ENCODE measurements around the gene PPARGC1A.

Gene PPARGC1A

GRCh38 chr4:23878912-23879732 is 10.7 kb downstream of the PPARGC1A start:
- DNase-seq: no peak

- DNase-seq: no peak
Observed at GRCh38 chr4:23878246-23878891, 11.5 kb downstream of the PPARGC1A start.

- DNase-seq: no peak
Observed at GRCh38 chr4:23877758-23878229, 12.1 kb downstream of the PPARGC1A start.

DNA sequence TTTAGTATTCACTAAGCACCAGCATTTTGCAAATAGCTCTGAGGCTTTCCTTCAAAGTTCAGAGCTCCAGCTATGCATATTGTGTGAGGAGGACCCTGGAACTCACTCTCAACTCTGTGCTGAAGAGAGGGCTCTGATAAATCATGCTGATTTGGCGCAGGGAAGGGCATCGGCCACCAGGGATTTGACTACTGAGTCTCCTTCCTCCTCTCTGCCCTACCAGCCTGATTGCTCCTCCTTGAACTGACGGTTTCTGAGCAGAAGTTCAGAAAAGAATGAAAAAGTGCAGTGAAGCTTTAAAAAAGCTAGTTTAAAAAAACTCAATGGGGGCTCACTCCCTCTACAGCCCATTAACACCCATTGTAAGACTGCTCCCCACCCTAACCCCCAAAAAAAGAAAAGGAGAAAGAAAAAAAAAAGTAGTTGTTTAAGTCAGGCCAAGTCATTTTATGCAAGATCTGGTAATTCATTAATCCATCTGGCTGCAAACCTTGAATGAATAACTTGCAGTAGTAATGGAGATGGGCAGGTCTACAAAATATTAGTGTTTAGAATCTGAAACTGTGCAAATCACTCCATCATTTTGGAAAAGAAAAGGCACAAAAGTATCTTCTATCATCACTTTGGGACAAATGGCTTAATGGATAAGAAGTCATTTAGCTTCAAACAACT is 13.3 kb downstream of the PPARGC1A start:
- DNase-seq: no peak

- no peak for DNase-seq
Observed at GRCh38 chr4:23875317-23875716, 14.5 kb downstream of the PPARGC1A start.

- DNase-seq: no peak
Observed at GRCh38 chr4:23874536-23874901, 15.3 kb downstream of the PPARGC1A start.

DNA sequence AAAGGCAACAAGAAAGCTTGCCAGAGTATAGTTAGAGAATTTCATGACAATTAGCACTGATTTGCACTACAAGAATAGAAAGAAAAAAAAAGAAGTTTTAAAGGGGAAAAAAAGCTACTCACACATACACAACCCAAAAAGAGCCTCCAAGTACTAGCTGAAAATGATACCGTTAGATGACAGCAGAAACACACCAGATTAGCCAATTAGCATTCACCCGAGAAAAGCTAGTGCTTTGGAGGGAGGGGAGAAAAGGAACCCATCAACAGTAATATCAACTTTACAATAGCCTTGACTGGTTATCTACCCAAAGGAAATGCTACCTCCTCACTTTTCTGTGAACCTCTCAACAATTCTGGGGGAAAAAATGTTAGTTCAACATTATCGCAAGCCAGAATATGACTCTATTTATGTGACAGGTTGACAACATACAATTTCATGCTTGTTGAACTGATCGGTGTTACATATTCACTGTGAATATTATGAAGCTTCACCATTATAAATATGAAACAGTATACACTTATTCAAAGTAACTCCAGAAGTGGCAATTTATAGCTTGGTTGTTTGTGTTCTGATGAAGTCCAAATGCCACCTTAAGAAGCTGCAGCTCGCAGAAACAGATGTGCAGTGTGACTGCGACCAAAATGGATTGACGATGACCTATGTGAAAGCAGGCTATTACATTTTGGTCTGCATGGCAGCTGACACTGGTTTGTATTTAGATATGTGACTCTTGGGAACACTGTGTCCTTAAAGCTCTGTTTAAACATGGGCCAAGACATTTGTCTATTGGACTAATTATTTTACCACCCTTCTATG is 15.9 kb downstream of the PPARGC1A start:
- no peak for DNase-seq

DNA sequence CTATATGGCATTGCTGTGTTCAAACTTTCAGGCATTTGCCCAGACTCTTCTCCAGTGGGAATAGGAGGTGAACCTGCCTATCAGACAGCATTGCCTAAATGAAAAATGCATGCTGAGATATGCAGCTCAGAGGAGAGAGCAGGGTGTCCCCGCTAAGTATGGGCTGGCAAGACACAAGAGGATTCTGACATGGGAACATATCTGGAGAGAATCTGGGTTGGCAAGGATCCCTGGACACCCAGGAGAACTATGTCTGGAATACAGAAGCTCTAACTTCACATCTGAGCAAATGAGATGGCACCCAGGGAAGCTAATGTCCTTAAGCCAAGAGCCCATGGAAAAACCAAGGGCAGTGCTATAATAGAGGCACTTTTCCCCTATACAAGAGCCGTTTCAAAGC is 18.4 kb downstream of the PPARGC1A start:
- no peak for DNase-seq

DNA sequence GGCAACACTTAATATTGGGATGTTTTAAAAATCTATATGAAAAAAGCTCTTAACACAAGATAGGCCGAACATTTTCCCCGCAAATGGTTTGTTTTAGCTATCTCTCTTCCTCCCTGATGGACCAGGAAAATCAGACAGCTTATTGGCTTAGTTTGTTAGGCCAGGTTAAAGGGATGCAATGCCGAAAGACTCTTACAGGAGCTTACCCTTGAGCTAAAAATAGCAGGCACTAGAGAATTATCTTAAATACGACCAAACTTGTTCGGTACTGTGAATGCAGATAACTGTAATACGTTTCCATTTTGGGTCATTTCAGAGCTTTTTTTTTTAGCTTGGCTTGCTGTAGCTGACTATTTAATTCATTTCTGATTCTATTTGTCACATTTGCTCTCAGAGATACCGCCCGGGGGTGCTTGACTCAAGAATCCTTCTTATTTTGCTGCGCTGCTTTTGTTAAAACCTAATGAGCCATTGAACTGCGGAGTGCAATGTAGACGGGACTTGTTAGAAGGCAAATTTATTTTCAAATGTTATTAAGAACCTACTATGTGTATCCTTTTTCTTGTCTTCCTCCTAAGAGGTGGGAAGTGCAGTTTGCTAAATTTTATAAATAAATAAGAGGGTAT is 23.3 kb downstream of the PPARGC1A start:
- DNase-seq: no peak

DNA sequence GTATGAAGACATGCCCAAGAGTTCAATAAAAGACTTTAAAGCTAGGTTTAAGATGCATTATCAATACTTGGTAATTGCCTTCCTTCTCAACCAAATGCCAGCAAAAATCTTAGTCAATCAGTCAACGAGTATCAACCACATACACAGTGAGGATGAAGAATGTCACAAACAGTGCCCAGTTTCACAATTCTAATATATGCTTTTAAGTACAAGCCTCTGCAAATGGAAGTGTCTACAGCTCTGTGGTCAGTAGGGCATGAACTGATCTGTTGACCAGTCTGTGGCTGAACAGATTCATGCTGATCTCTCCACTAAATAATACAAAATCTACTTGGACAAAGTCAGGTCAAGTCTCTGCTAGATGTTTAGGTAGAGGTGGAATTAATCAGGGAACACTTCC is 27.9 kb downstream of the PPARGC1A start:
- DNase-seq: no peak

GRCh38 chr4:23860919-23861318 is 28.9 kb downstream of the PPARGC1A start:
- no peak for DNase-seq

DNA sequence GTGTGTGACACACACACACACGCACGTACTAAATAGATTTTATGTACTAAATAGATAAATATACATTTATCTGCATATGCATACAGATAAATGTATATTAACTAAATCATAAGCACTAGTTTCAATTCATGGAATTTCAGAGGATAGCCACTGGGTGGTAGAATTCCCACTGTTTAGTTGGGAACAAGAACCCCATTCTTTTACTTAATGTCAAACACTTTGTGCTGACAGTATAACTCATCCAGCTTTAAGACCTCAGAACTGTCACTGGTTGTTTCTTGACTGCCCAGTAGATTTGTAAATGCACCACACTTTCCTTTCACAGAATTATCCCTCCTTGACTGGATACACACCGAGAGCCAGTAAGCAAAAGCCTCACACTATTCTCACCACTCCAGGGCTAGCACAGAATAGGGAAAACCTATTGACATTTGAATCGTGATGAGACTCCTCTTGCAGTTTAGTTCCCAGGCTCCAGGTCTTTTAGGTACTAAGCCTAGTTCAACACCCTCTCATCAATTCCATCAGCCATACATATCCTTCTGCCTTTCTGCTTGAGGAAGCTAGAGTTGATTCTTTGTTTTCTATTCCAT is 32.4 kb downstream of the PPARGC1A start:
- no peak for DNase-seq

GRCh38 chr4:23856630-23857029 is 33.2 kb downstream of the PPARGC1A start:
- DNase-seq: no peak

DNA sequence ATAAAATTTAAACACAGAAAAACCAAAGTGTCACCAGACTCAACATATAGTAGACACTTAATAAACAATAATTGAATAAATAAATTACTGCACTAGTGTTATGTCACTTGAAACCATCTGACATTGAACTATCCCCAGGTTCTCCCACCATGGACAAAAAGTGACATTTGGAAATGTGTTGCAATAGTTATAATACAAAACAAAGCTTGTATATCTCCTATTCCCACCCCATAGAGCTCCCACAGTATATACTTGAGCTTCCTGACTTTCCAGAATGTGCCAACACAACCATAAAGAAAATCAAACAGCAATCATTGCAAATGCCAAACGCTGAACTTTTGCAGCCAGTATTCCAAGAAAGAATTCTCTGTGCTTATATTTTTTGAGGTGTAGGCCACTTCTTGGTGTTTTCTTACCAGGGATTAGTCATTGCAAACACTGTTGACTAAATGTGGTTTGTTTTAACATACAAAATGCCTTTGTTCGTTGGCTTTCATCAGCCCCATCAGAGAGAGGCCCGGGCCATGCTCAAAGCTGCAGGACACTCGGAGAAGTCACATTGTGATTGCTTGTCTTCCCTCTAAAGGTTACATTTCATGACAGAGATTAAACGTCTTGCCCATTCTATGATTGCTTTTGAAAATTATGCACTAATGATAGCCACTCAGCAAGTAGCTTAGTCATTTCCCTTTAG is 33.8 kb downstream of the PPARGC1A start:
- DNase-seq: no peak

DNA sequence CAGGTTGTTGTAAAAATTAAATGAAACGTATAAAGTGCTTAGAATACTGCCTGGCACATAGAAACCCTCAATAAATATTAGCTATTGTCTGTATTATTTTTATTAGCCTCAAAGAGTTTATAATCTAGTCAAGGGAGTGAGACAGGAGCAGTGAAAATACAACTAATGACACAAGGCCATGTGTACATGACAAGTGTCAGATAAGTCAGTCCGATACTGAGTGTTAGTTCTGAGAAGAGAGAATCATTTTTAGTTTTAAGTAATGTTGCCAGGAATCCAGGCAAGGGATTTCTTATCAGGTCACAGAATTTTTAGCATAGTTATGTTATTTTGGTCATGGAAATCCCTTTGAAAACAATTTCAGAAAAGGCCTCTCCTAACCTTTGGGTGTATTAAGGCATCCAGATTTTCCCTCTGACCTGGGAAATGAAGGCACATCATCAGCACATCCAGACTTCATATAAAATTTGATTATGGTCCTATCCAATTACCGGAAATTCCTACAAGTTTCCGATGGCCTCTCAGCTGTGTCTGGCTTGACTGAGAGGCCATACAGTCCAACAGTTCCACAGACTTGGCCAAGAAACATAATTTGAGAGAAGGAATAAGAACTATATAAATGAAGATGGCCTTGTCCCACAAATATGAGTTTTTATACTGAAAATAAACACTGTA is 35.7 kb downstream of the PPARGC1A start:
- no peak for DNase-seq

DNA sequence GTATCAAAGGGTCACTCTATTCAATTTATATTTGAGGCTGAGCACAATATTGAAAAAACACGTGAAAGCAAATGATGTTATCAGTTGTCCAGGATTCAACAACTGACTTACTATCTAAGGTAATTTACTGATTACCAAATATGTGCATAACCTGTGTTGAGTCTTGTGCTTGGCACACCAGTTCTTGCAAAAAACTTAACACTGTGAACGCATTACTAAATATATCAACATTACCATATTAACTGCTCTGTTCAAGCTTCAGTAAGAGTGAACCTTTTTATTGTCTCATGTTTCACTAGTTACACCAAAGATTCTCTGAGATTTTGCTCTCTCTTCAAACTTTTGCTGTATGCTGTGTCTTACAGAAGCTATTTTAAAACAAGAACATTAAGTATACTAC is 38.4 kb downstream of the PPARGC1A start:
- no peak for DNase-seq

- no peak for DNase-seq
Observed at GRCh38 chr4:23847158-23847557, 42.7 kb downstream of the PPARGC1A start.

DNA sequence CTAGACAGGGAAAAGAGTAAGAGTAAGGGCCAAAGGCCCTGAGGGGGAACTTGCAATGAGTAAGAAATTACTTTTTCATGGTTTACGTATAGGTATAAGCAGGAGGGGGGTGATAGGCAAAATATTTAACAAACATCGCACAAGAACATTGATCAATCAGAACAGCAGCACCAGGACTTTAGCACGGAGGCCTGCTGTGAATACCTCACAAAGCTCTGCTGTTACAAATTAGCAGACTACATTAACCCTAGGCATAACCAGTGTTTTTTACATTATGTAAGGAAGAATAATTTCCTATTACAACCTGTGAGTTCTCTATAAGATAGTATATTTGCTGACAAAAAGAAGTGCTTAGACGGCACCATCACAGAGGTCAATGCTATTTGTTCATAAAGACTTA is 44.9 kb downstream of the PPARGC1A start:
- DNase-seq: no peak

DNA sequence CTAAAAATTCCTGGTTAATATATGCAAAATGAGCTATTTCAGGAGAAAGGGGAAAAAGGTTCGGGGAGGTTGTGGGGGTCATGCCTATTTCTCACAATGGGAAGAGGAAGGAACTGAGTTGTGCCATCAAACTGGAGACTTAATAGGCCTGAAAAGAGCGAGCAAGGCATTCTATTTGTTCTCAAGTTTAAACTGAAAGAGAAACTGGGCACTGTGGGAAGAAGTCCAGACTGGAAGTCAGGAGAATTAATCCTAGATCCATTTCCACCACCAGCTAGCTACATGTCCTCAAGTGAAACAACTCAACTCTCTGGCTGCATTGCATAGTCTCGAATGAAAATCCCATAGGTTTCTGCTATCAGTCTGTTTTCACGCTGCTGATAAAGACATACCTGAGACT is 50.6 kb downstream of the PPARGC1A start:
- no peak for DNase-seq

DNA sequence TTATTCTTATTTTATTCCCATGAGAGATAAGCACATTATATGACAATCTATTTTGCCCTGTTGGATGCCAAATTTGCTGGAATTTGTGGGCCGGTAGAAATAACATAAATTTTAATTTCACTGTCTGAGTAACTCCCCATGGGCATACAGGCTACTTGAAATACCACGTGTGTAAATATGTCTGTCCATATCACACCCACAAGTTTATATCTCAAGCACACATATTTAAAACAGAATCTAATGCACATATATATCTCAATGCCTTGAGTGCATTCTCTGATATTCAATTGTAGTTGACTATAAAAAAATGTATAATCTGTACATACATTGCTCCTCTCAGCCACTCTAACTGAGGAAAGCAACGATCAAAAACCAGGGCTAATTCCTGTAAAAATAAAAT is 51.2 kb downstream of the PPARGC1A start:
- no peak for DNase-seq

- no peak for DNase-seq
Observed at GRCh38 chr4:23838131-23838530, 51.7 kb downstream of the PPARGC1A start.

Data from CD4-positive, alpha-beta T cell treated with Interleukin-4 for 4 hours (primary cell).